Tibial nerve (tissue), 4 donors: ENCODE data around the gene DMTF1. TPM values are rescaled to one million over a fixed set of nuclear protein-coding genes. Genes with fewer than 3 reads are reported as not detected.

Source experiments
- DNase-seq, 2 donors: peaks; one replicate each; pipeline ENCODE4 v3.0.0-alpha.2; 2019; ENCODE audit warnings: low spot score in 2 of 2
- H3K27ac ChIP-seq, 4 donors: fragments of 200-600 bp; sonication (generic) in 3 of 4; one replicate each; pipeline ENCODE4 v1.5.1; 2017 to 2019; ENCODE audit warnings: mild to moderate bottlenecking in 1 of 4
- H3K27me3 ChIP-seq, 2 donors: fragments of 200-600 bp; sonication (generic) in 1 of 2; one replicate each; pipeline versions ENCODE4 v1.5.1 to v1.6.0; 2017 to 2019
- H3K36me3 ChIP-seq, 3 donors: fragments of 200-600 bp; sonication (generic); one replicate each; pipeline ENCODE4 v1.5.1; 2018 to 2019
- H3K4me1 ChIP-seq, 4 donors: fragments of 200-600 bp; sonication (generic) in 3 of 4; one replicate each; pipeline ENCODE4 v1.5.1; 2017 to 2019
- H3K4me3 ChIP-seq, 4 donors: fragments of 200-600 bp; sonication (generic) in 3 of 4; one replicate each; pipeline ENCODE4 v1.5.1; 2017 to 2019; ENCODE audit warnings: mild to moderate bottlenecking in 1 of 4, moderate library complexity in 1 of 4
- H3K9me3 ChIP-seq, 4 donors: fragments of 200-600 bp; sonication (generic) in 3 of 4; one replicate each; pipeline ENCODE4 v1.5.1; 2017 to 2019
- EP300 ChIP-seq, 2 donors: sonication (generic); formaldehyde crosslinking; IDR thresholded peaks; one replicate each; pipeline ENCODE4 v1.6.1; 2017; ENCODE audit warnings: antibody characterized with exemption in 2 of 2, mild to moderate bottlenecking in 1 of 2
- POLR2A ChIP-seq, 2 donors: fragments of 450-650 bp; IDR thresholded peaks; one replicate each; pipeline ENCODE4 v1.6.1; 2017; ENCODE audit warnings: antibody characterized with exemption in 2 of 2, mild to moderate bottlenecking in 2 of 2, moderate library complexity in 2 of 2
- WGBS, 2 donors: methylation state at CpG; one replicate each; pipeline ENCODE4 v1.1.5; 2018; 5-methylcytosine and 5-hydroxymethylcytosine counted together
- total RNA-seq, 4 donors: library from RNA; depleted of rRNA; stranded (reverse); fragments of >200 nt; gene quantifications; one replicate each; pipeline ENCODE4 v1.1.0, GENCODE V29; 2016
- TF ChIP-seq, protein P1 (sequence below), 5 experiments: fragments of 200-600 bp in 3 of 5; fragments of 450-650 bp in 2 of 5; sonication (generic) in 3 of 5; IDR thresholded peaks; one replicate each; pipeline ENCODE4 v1.5.1; 2016 to 2019; ENCODE audit warnings: antibody characterized with exemption in 5 of 5, mild to moderate bottlenecking in 3 of 5, moderate library complexity in 2 of 5

The DMTF1 gene
- total RNA-seq, 4 donors from 2014 or later: 111 to 142 (median 133) TPM

DNA sequence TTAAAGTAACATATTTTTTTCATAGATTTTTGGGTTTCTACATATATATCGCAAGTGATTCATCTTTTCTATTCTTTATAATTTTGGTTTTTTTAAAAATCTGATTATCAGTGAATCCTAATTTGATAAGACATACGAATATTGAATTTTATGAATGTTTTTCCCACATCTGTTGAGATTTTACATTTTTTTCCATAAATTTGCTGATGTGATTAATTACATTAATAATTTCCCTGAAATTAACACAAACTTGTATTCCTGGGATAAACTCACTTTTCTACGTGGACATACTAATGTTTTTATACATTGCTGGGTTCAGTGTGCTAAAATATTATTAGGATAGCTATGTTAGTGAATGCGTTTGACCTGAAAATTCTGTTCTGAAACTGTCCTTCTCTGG, 26.1 kb downstream of the DMTF1 start:
- WGBS, 2 donors: 95% methylated on average over 4 of the region's 4 CpGs
- no peak for TF ChIP-seq POLR2A (IDR thresholded peaks at IDR 0.05)
- no peak for TF ChIP-seq EP300 (IDR thresholded peaks at IDR 0.05)
- TF ChIP-seq, protein P1, sequence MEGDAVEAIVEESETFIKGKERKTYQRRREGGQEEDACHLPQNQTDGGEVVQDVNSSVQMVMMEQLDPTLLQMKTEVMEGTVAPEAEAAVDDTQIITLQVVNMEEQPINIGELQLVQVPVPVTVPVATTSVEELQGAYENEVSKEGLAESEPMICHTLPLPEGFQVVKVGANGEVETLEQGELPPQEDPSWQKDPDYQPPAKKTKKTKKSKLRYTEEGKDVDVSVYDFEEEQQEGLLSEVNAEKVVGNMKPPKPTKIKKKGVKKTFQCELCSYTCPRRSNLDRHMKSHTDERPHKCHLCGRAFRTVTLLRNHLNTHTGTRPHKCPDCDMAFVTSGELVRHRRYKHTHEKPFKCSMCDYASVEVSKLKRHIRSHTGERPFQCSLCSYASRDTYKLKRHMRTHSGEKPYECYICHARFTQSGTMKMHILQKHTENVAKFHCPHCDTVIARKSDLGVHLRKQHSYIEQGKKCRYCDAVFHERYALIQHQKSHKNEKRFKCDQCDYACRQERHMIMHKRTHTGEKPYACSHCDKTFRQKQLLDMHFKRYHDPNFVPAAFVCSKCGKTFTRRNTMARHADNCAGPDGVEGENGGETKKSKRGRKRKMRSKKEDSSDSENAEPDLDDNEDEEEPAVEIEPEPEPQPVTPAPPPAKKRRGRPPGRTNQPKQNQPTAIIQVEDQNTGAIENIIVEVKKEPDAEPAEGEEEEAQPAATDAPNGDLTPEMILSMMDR (IDR thresholded peaks at IDR 0.05): no peak
- Histone ChIP-seq H3K36me3 (peaks cover 0 to 62% (median 12%) of the 10 kb centered on the region in 3 donors), H3K4me3 (no peak overlapping the region), H3K9me3 (no peaks in the 10 kb centered on the region), H3K27ac (no peak overlapping the region), H3K27me3 (no peaks in the 10 kb centered on the region), H3K4me1 (no peaks in the 10 kb centered on the region)
- DNase-seq: no peak

DNA sequence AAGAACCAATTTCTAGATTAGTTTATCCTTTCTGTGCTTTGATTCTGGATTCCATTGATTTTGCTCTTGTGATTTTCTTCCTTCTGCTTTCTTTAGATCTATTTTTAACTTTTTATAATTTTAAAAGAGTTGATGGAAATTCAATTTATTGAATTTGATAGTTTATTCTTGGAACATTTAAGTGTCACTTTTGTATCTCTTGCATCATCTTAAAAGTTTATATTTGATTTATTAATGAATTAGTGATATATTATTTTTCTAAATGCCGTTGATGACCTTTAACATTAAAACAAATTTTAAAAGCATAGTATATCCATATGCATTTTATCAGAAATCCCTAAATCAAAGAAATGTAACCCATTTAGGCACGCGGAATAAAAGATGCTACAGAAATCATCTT, 26.9 kb downstream of the DMTF1 start:
- no peak for DNase-seq
- H3K27me3 ChIP-seq: no peaks in the 10 kb centered on the region
- no peaks in the 10 kb centered on the region for H3K9me3 ChIP-seq
- H3K4me3 ChIP-seq: no peak overlapping the region
- no peak overlapping the region for H3K27ac ChIP-seq
- WGBS, 2 donors: 93 to 97% methylated on average over 3 of the region's 3 CpGs
- H3K36me3 ChIP-seq: peaks cover 0 to 62% (median 13%) of the 10 kb centered on the region in 3 donors
- H3K4me1 ChIP-seq: no peaks in the 10 kb centered on the region
- TF ChIP-seq, protein P1 (IDR thresholded peaks at IDR 0.05): no peak
- TF ChIP-seq POLR2A (IDR thresholded peaks at IDR 0.05) (no peak), EP300 (IDR thresholded peaks at IDR 0.05) (no peak)

DNA sequence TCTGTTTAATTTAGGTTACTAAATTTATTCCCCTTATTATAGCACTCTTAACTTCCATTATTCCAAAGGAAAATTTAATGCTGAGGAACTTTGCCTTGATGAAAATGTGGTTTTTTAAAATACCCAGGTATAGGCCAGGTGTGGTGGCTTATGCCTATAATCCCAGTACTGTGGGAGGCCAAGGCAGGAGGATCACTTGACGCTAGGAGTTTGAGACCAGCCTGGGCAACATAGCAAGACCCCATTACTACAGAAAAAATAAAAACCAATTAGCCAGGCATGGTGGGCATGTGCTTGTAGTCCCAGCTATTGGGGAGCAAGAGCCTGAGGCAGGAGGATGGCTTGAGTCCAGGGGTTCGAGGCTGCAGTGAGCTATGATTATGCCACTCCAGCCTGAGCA, 34.9 kb downstream of the DMTF1 start:
- WGBS, 2 donors: 91 to 93% methylated on average over 2 of the region's 2 CpGs
- Histone ChIP-seq H3K4me1 (no peaks in the 10 kb centered on the region), H3K36me3 (peaks cover 0 to 99% (median 13%) of the 10 kb centered on the region in 3 donors), H3K27me3 (no peaks in the 10 kb centered on the region), H3K4me3 (no peak overlapping the region), H3K9me3 (no peaks in the 10 kb centered on the region), H3K27ac (no peak overlapping the region)
- no peak for DNase-seq
- no peak for TF ChIP-seq POLR2A (IDR thresholded peaks at IDR 0.05)
- TF ChIP-seq, protein P1 (IDR thresholded peaks at IDR 0.05): no peak
- TF ChIP-seq EP300 (IDR thresholded peaks at IDR 0.05): no peak

GRCh38 chr7:87188930-87189329, 36.7 kb downstream of the DMTF1 start:
- no peak for TF ChIP-seq POLR2A (IDR thresholded peaks at IDR 0.05)
- TF ChIP-seq, protein P1 (IDR thresholded peaks at IDR 0.05): no peak
- no peak for TF ChIP-seq EP300 (IDR thresholded peaks at IDR 0.05)
- Histone ChIP-seq H3K36me3 (peaks cover 0 to 99% (median 18%) of the 10 kb centered on the region in 3 donors), H3K9me3 (no peaks in the 10 kb centered on the region), H3K4me1 (no peaks in the 10 kb centered on the region), H3K4me3 (no peak overlapping the region), H3K27me3 (no peaks in the 10 kb centered on the region), H3K27ac (no peak overlapping the region)
- no peak for DNase-seq
- WGBS, 2 donors: 95 to 97% methylated on average over 2 of the region's 2 CpGs

DNA sequence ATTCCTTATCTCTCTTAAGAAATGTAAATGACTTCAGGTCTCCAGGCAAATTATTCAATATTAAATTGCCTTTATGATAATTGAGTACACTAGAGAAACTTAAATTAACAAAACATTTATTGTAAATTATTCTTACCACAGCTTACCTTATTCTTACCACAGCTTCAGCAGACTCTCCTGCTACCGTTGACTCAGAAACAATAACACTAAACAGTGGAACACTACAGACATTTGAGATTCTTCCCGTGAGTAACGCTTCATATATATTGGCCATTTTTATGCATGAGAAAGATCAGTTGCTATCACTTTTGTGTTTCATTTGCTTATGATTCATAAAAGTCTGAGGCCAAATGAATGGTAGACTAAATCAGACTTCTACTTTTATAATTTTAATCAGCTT, 38.5 kb downstream of the DMTF1 start:
- no peaks in the 10 kb centered on the region for H3K9me3 ChIP-seq
- no peaks in the 10 kb centered on the region for H3K4me1 ChIP-seq
- no peak for TF ChIP-seq POLR2A (IDR thresholded peaks at IDR 0.05)
- H3K36me3 ChIP-seq: peaks cover 0 to 100% (median 19%) of the 10 kb centered on the region in 3 donors
- 79 to 89% methylated on average over 3 of the region's 3 CpGs for WGBS, 2 donors
- no peak for DNase-seq
- no peak overlapping the region for H3K4me3 ChIP-seq
- H3K27me3 ChIP-seq: no peaks in the 10 kb centered on the region
- H3K27ac ChIP-seq: no peak overlapping the region
